Right renal cortex interstitium (tissue), 3 donors: ENCODE measurements around the gene THADA. TPM values are rescaled to one million over a fixed set of nuclear protein-coding genes. Genes with fewer than 3 reads are reported as not detected.
"Not testable (repeated sequence)": the region's sequence is repeated elsewhere in the genome, so short reads cannot be mapped to it uniquely, and the experiment has no call there.

Source experiments
- DNase-seq, 3 donors: peaks; one replicate each; pipeline ENCODE4 v3.0.0-alpha.2; 2013; ENCODE audit warnings: low read depth in 3 of 3, low spot score in 2 of 3
- polyA plus RNA-seq, 3 donors: library from polyadenylated mRNA; unstranded; fragments of 120-200 nt; gene quantifications; one replicate each; pipeline ENCODE4 v1.2.1, GENCODE V29; 2013; ENCODE audit not compliant: insufficient read length in 3 of 3

Gene THADA, protein sequence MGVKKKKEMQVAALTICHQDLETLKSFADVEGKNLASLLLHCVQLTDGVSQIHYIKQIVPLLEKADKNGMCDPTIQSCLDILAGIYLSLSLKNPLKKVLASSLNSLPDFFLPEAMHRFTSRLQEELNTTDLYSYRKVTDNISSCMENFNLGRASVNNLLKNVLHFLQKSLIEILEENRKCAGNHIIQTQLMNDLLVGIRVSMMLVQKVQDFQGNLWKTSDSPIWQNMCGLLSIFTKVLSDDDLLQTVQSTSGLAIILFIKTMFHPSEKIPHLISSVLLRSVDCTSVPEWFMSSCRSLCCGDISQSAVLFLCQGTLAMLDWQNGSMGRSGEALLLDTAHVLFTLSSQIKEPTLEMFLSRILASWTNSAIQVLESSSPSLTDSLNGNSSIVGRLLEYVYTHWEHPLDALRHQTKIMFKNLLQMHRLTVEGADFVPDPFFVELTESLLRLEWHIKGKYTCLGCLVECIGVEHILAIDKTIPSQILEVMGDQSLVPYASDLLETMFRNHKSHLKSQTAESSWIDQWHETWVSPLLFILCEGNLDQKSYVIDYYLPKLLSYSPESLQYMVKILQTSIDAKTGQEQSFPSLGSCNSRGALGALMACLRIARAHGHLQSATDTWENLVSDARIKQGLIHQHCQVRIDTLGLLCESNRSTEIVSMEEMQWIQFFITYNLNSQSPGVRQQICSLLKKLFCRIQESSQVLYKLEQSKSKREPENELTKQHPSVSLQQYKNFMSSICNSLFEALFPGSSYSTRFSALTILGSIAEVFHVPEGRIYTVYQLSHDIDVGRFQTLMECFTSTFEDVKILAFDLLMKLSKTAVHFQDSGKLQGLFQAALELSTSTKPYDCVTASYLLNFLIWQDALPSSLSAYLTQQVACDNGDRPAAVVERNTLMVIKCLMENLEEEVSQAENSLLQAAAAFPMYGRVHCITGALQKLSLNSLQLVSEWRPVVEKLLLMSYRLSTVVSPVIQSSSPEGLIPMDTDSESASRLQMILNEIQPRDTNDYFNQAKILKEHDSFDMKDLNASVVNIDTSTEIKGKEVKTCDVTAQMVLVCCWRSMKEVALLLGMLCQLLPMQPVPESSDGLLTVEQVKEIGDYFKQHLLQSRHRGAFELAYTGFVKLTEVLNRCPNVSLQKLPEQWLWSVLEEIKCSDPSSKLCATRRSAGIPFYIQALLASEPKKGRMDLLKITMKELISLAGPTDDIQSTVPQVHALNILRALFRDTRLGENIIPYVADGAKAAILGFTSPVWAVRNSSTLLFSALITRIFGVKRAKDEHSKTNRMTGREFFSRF (N-terminal part only)
- polyA plus RNA-seq = 10 to 100 TPM; 33.6 to 35.1 (median 34.5) TPM

DNA sequence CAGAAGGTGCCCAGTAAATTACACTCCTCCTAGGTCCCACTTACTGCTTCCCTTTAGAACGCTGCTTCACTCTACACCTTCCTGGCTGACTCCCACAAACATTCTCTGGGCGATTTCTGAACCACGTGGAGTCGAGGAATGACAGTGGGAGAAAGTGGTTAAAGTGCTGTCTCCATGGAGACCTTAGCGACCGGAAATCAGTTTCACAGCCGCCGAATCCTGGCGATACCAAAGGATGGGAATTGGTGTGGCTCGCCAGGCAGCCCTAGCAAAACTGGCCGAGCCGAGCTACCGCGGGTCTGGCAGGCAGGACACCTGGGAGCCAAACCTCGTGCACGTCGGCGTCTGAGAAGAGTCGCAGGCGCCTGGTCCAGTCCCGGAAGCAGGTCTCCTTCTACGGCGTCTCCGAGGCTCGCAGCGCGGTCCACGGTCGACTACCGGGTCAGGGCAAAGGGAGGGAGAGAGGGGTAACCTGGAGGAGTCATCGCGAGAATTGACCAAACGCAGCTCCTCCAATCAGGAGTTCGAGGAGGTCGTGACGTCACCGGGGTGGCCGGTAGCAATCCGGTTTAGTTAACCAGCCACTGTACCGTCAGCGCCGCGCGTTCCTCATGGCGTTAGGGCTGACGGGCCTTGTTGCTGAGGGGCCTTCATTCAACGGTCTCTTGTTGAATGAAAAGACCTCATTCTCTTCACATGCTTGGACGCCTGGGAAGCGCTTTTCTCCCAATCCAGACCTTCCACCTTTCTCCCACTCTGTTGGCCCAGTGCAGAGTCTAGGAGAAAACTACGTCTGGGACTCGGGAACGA, at the start of gene THADA:
Gene THADA, minus strand, starts transcription at position 436 of the 810 bp plus-strand sequence. CDS start 3,646 bp downstream, outside the sequence.
- DNase-seq = peak; percentile 98 to 99 (median 99)

DNA sequence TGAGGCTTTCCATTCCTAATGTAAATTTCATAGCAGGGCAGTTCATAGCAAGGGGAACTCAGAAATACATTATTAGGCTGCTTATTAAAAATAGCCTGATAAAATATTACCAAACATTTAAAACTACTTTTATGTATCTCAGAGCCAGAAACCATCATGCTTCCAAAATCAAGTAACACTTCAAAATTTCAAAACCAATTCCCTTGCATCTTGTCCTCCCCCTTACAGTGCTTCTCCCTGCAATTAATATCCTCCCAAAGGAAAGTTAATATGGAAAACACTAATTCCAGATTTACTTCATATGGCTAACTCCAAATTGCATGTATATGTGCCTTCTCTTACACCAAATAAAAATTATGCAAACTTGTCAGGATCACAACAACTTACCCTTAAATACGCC, 47.8 kb upstream of the THADA start:
- DNase-seq = no peak

DNA sequence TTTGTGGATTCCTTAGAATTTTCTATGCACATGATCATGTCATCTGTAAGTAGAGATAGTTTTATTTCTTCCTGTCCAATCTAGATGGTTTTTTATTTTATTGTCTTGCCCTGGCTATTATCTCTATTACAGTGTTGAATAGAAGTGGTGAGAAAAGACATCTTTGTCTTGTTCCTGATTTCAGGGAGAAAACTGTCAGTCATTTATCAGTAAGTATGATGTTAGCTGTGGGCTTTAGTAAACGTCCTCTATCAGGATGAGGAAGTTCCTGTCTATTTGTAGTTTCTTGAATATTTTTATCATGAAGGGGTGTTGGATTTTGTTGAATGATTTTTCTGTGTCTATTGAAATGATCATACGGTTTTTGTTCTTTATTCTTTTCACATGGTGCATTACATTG, 46.5 kb upstream of the THADA start:
- no peak for DNase-seq

DNA sequence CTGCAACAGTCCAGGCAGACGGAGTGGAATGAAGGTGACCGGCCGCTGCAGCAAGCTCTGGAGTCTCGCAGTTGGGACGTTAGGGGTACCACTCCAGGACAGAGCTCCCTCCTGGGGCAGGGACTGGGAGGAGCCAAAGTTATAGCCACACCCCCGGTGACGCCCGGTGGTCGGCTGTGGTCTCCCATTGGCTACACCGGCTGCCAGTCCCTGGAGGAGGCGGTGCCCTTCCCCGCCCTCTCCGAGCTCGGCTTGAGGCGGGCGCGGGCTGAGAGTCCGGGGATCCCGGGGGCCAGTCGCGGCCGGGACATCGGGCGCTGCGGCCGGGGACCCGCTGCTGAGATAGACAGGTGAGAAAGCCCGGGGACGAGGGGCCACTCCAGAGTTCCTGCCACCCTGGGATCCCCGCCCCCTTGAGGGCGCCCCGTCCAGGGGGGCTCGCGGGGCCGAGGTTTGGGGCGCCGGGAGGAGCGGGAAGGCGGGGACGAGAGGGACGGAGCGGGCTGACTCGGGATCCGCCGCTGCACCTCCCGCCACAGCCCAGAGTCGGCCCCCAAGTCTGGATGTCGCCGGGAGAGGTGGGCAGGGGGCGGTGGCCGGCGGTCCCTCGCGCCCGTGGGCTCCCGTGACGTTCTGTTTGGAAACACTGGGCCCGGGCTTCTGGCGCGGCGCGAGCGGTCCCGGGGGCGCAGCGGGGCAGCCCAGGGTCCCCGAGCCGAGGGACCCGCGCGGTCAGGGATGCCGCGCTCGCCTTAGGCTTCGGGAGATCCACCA, 41.4 kb upstream of the THADA start, which contains the start of gene PLEKHH2:
Gene PLEKHH2, plus strand, starts transcription at position 231 of the 774 bp plus-strand sequence. CDS start 7,414 bp downstream, outside the sequence.
- DNase-seq = peak; percentile 73 to 81 (median 78)

DNA sequence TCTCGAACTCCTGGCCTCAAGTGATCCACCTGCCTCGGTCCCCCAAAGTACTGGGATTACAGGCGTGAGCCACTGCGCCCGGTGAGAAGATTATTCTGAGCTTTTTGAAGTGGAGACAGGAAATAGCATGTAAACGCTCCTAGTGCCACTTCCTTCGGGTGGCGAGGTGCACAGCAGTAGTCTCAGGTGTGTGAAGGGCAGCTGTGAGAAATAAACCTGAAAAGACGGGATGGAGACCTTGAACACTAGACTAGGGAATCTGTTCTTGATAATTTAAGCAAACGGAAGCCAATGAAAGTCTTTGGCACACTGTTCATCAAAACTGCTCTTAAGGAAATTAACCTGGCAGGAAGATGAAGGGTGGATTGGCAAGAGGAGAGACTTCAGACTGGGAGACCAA, 40.8 kb upstream of the THADA start:
- DNase-seq = peak in 1 of 3 donors; percentile 17

DNA sequence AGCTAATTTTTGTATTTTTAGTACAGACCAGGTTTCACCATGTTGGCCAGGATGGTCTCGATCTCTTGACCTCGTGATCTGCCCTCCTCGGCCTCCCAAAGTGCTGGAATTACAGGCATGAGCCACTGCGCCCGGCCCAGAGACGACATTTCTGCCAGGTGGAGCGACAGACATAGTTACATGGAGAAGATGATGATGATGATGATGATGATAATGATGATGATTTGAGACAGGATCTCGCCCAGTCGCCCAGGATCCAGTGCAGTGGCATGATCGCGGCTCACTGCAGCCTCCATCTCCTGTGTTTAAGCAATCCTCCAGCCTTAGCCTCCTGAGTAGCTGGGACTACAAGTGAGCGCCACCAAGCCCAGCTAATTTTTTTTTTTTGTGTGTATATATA, 40.3 kb upstream of the THADA start:
- not testable (repeated sequence) for DNase-seq

DNA sequence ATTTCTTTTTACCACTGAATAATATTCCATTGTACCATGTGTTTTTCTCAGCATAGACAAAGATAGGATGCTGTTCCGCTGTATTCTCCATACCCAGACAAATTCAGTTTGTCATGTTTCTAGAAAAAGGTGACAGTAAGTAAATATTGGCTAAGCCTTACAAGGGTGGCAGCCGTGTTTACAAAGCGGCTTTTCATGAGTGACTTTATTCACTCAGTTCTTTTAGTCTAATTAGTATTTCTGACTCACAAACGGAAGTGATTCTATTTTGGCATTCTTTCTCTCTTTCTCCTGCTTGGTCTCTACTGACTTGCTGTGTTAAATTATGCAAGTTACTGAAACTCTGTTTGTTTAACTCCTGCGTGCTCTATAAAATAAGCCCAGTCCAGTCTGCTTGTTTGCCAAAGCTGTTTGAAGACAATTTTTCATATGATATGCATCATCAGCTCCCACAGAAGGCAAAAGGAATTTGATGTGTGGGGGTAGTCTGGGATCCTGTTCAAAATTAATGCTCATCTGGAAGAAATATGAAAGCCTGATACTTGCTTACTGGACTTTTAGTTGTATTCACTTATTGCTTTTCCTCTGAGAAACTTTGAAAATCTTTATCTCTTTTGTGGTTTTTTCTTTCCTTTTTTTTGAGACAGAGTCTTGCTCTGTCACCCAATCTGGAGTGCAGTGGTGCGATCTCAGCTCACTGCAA, 38.9 kb upstream of the THADA start:
- DNase-seq = peak; percentile 43 to 50 (median 44)

DNA sequence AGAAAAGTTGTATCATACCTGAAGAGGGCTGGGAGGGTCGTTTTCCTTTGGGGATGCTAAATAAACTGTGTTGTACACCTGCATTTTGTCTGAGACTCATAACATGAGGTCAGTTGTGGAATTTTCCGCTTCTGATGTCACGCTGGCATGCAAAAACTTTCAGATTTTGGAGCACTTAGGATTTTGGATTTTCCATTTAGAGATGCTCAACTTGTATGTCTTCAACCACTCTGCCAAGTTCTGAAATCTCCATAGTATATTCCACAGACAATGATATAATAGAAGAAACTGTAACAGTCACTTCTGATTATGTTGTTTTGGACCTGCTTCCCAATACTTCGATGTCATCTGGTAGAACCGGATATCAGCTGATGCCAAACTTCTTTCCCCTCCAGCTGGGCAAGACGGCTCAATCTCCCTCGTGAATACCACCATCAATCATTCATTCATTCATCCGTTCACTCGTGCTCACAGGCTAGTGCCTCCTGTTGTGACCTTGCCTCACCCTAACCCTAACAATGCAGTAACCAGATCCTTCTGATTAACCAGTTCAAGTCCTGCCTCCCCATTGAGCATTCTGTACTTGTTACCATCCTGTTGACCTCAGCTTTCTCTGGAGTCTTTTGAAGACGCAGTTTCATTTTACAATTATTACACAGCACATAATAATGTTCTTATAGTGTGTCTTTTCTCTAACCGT, 35.9 kb upstream of the THADA start:
- DNase-seq = no peak

DNA sequence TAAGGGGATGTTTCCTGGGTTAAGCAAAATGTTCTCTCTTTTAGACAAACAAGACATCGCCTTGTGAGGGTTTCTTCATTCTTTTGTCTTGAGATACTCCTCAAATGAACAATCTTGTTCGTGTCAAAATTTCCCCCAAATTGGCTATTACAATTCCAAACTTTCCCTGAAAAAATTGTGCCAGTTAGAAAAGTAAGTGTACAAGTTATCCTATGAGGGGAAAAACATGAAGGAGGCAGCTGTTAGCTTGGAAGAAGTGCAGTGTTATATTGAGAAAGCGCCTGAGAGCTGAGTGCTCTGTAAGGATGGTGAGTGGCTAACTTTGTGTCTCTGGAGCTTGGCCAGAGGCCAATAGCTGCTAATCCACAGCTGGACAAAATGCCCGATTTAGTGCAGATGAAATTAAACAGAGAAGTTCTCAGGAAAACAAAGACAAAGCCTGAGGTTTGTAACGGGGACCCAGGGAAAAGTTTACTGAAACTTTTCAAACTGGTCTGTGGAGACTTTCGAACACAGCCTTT, 27.2 kb upstream of the THADA start:
- peak in 1 of 3 donors; percentile 26 for DNase-seq

DNA sequence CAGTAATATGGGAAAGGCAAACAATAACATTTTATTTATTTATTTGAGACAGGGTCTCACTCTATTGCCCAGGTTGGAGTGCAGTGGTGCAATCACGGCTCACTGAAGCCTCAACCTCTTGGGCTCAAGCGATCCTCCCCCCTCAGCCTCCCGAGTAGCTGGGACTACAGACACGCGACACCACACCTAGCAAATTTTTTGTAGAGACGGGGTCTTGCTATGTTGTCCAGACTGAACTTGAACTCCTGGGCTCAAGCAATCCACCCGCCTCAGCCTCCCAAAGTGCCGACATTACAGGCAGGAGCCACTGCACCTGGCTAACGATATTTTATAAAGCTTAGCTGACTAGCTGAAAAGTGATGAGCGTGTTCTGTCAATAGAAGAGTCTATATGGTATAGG, 23.7 kb upstream of the THADA start:
- DNase-seq = no peak

DNA sequence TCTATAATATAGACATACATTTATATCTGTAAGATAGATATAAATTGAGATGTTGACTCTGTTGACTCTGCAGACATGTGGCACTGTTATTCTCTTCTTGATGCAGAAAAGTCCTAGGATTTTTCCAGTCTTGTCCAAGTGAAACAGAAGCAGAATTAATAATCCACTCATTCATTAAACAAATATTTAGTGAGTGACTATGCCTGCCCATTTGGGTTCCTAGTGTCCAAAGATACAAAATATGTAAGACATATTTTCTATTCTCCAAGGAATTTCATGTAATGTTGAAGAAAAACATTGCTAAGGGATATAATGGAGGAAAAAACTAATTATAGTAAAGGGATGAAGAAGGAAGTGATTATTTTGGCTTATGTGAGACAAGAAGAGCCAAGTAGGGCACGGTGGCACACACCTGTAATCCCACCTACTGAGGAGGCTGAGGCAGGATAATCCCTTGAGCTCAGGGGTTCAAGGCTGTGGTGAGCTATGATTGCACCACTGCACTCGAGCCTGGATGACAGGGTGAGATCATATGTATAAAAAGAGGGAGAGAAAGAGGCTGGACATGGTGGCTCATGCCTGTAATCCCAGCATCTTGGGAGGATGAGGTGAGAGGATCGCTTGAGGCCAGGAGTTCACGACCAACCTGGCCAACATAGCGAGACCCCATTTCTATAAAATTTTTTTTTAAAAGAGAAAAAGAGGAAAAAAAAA, 21.3 kb upstream of the THADA start:
- no peak for DNase-seq

DNA sequence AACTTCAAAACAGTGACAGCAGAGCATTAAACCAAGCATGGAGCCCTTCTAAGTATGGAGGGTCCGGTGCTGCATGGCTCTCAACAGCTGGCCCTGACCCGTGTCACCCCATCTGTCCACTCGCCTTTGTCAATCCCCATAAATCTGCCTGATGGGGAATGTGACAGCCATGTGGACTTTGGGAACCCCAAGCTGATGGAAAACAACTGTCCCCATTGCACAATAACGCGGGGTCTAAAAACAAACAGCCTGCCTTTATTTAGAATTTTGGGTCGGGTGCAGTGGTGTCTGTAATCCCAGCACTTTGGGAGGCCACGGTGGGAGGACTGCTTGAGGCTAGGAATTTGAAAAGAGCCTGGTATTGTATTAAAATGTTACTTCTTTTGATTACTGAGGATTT, 17.1 kb upstream of the THADA start:
- DNase-seq = peak in 1 of 3 donors; percentile 26

DNA sequence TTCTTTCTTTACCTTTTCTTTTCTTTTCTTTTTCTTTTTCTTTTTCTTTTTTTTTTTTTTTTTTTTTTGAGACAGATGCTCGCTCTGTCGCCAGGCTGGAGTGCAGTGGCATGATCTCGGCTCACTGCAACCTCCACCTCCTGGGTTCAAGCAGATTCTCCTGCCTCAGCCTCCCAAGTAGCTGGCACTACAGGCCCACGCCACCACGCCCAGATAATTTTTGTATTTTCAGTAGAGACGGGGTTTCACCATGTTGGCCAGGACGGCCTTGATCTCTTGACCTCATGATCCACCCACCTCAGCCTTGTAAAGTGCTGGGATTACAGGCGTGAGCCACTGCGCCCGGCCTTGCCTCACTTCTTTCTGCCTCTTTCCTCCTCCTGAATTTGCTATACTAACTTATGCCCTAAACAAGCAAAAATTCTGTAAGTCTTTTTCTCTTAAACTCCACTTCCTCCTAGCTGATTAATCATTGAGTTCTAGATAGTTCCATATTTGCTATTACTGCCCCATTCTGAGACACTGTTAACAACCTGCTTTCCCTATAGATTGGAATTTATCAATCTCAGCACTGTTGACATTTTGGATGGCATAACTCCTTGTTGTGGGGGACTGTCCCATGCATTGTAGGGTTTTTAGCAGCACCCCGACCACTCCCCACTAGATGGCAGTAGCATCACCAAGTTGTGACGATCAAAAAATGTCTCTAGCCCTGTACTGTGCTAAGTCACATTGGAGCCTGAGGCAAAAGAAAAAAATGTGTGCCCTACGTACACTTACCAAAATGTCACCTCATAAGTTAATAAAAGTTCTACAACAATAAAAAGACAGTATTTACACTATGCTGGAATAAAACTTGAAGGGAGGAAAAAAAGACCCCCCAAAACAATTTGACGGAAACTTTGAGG, 16.4 kb upstream of the THADA start:
- DNase-seq = peak in 2 of 3 donors; percentile 72 to 75

DNA sequence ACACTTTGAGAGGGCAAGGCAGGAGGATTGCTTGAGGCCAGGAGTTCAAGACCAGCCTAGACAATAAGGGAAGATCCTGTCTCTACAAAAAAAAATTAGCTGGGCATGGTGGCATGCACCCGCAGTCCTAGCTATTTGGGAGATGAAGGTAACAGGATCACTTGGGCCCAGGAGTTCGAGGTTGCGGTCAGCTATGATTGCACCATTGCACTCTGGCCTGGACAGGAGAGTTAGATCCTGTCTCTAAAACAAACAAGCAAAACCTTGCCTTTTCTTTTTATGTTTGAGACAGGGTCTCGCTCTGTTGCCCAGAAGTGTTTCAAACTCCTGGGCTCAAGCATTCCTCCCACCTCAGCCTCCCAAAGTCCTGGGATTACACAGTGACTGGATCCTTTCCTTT, 14.5 kb upstream of the THADA start:
- DNase-seq = no peak

DNA sequence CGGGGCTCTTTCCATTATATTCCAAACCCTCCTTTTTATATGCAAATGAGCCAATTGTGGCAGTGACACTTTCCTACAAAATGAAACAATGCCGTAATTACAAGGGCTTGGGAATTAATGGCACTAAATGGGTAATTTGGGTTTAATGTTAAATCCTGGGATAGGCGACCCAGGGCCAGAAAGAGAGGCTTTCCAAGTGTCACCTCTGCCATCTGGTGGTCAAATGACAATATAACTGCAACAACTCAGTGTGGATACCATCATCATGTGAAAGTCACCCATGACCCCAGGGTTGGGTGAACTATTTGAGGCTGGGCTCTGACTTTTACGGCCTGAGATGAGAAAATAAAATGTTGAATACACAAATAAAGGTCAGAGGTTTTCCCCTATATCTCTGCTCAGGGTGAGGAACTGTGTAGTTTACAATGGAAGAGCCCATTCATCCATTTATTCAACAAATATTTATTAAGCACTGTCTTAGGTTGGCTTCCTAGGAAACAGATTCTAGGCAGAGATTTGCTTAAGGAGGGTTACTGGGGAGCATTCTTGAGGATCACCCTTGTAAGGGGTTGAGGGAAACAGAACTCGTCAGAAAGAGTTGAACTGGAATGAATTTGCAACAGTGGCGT, 13.6 kb upstream of the THADA start:
- DNase-seq = peak in 1 of 3 donors; percentile 36
